RWPE1 (cell line): Measurements from ENCODE around the gene HECW1.

Experiments used
- CTCF ChIA-PET: fragments of 350-600 bp; sonication (Branson Sonifier 250); formaldehyde crosslinking; extraction: SDS; loops from one replicate; lab custom pipeline; 2021; lab: Yijun Ruan, JAX
- POLR2A ChIA-PET: fragments of 400-600 bp; formaldehyde crosslinking; extraction: SDS; loops from one replicate; lab custom pipeline; 2020; ENCODE audit warnings: antibody characterized with exemption; ENCODE audit not compliant: low non-redundant PET; lab: Yijun Ruan, JAX
- DNase-seq: peaks from one replicate; pipeline ENCODE4 v3.0.0; 2012; ENCODE audit warnings: low spot score
- H3K27ac ChIP-seq: fragments of 450-650 bp; 2 replicates; pipeline ENCODE4 v1.5.1; 2017
- CTCF ChIP-seq: fragments of 450-650 bp; conservative IDR thresholded peaks from 2 replicates; pipeline ENCODE4 v1.5.1; 2017; ENCODE audit warnings: low read depth, mild to moderate bottlenecking

The HECW1 gene

GRCh38 chr7:43394441-43395130, 282.1 kb downstream of the HECW1 start:
- peak overlapping the region; percentile 56; the same call in 1 of the 2 replicates for H3K27ac ChIP-seq
- POLR2A ChIA-PET, result no interaction called here
- peak; percentile 50 for DNase-seq
- CTCF ChIA-PET, result interaction anchor here (0.6 to 1.1 kb wide), 2 partner anchors 133 to 560 kb away, joined by 3 read pairs; no protein-coding TSS in a partner anchor
- no peak for TF ChIP-seq CTCF

- no peak overlapping the region for H3K27ac ChIP-seq
- CTCF ChIA-PET, result interaction anchor here (0.6 to 1.1 kb wide), 2 partner anchors 134 to 559 kb away, joined by 3 read pairs; no protein-coding TSS in a partner anchor
- no peak for DNase-seq
- no peak for TF ChIP-seq CTCF
- POLR2A ChIA-PET, result no interaction called here
Observed at GRCh38 chr7:43395351-43395750, 282.9 kb downstream of the HECW1 start.

GRCh38 chr7:43396187-43396740, 283.8 kb downstream of the HECW1 start:
- no peak overlapping the region for H3K27ac ChIP-seq
- POLR2A ChIA-PET, result no interaction called here
- CTCF ChIA-PET, result interaction anchor here (0.7 kb wide), 1 partner anchor 12 kb away, joined by 3 read pairs; no protein-coding TSS in a partner anchor
- no peak for DNase-seq
- no peak for TF ChIP-seq CTCF

GRCh38 chr7:43398831-43399230, 286.4 kb downstream of the HECW1 start:
- DNase-seq, result no peak
- TF ChIP-seq CTCF, result no peak
- H3K27ac ChIP-seq, result no peak overlapping the region
- ChIA-PET POLR2A (no interaction called here), CTCF (no interaction called here)

GRCh38 chr7:43405948-43406347, 293.5 kb downstream of the HECW1 start:
- no peak for DNase-seq
- no peak for TF ChIP-seq CTCF
- no peak overlapping the region for H3K27ac ChIP-seq
- POLR2A ChIA-PET, result no interaction called here
- CTCF ChIA-PET, result no interaction called here

- POLR2A ChIA-PET, result no interaction called here
Observed at GRCh38 chr7:43406961-43407360, 294.5 kb downstream of the HECW1 start.

More at GRCh38 chr7:43406961-43407360, 294.5 kb downstream of the HECW1 start:
- no peak for TF ChIP-seq CTCF
- CTCF ChIA-PET, result no interaction called here
- DNase-seq, result no peak
- H3K27ac ChIP-seq, result no peak overlapping the region
